ENCODE results near the gene SCLT1.
"Not testable (repeated sequence)": the region's sequence is repeated elsewhere in the genome, so short reads cannot be mapped to it uniquely, and the experiment has no call there.

Gene SCLT1

GRCh38 chr4:129077326-129077725 lies 16.0 kb downstream of the SCLT1 start:
- no peak for DNase-seq (ENCODE audit: low read depth in 3 of 3)

- DNase-seq (ENCODE audit: low read depth in 3 of 3) = not testable (repeated sequence)
Measured at GRCh38 chr4:129069537-129069936, 23.8 kb downstream of the SCLT1 start.

GRCh38 chr4:129064717-129065116 lies 28.6 kb downstream of the SCLT1 start:
- DNase-seq (ENCODE audit: low read depth in 3 of 3) = no peak

GRCh38 chr4:129063640-129064039 lies 29.7 kb downstream of the SCLT1 start:
- DNase-seq (ENCODE audit: low read depth in 3 of 3) = no peak

- DNase-seq (ENCODE audit: low read depth in 3 of 3) = no peak
Measured at GRCh38 chr4:129062580-129062979, 30.8 kb downstream of the SCLT1 start.

GRCh38 chr4:129059028-129059427 lies 34.3 kb downstream of the SCLT1 start:
- no peak for DNase-seq (ENCODE audit: low read depth in 3 of 3)

GRCh38 chr4:129046055-129046959 lies 47.0 kb downstream of the SCLT1 start:
- DNase-seq (ENCODE audit: low read depth in 3 of 3) = no peak

GRCh38 chr4:129043523-129043922 lies 49.8 kb downstream of the SCLT1 start:
- no peak for DNase-seq (ENCODE audit: low read depth in 3 of 3)

GRCh38 chr4:129040471-129040870 lies 52.9 kb downstream of the SCLT1 start:
- no peak for DNase-seq (ENCODE audit: low read depth in 3 of 3)

- no peak for DNase-seq (ENCODE audit: low read depth in 3 of 3)
Measured at GRCh38 chr4:129037093-129037492, 56.2 kb downstream of the SCLT1 start.

GRCh38 chr4:129014566-129015509 lies 78.5 kb downstream of the SCLT1 start:
- DNase-seq (ENCODE audit: low read depth in 3 of 3) = no peak

- no peak for DNase-seq (ENCODE audit: low read depth in 3 of 3)
Measured at GRCh38 chr4:129008096-129008495, 85.2 kb downstream of the SCLT1 start.

- DNase-seq (ENCODE audit: low read depth in 3 of 3) = no peak
Measured at GRCh38 chr4:128986908-128987307, 106.4 kb downstream of the SCLT1 start.

- DNase-seq (ENCODE audit: low read depth in 3 of 3) = no peak
Measured at GRCh38 chr4:128986019-128986418, 107.3 kb downstream of the SCLT1 start.

- no peak for DNase-seq (ENCODE audit: low read depth in 3 of 3)
Measured at GRCh38 chr4:128983771-128984485, 109.4 kb downstream of the SCLT1 start.

- DNase-seq (ENCODE audit: low read depth in 3 of 3) = no peak
Measured at GRCh38 chr4:128981377-128981776, 112.0 kb downstream of the SCLT1 start.

GRCh38 chr4:128980816-128981326 lies 112.5 kb downstream of the SCLT1 start:
- no peak for DNase-seq (ENCODE audit: low read depth in 3 of 3)

GRCh38 chr4:128979934-128980333 lies 113.4 kb downstream of the SCLT1 start:
- DNase-seq (ENCODE audit: low read depth in 3 of 3) = no peak

GRCh38 chr4:128978985-128979384 lies 114.4 kb downstream of the SCLT1 start:
- DNase-seq (ENCODE audit: low read depth in 3 of 3) = no peak

GRCh38 chr4:128974136-128974581 lies 119.2 kb downstream of the SCLT1 start:
- no peak for DNase-seq (ENCODE audit: low read depth in 3 of 3)

GRCh38 chr4:128973384-128973783 lies 120.0 kb downstream of the SCLT1 start:
- DNase-seq (ENCODE audit: low read depth in 3 of 3) = no peak

- no peak for DNase-seq (ENCODE audit: low read depth in 3 of 3)
Measured at GRCh38 chr4:128961405-128961804, 131.9 kb downstream of the SCLT1 start.

All from stimulated activated CD4-positive, alpha-beta T cell treated with anti-CD3 and anti-CD28 coated beads, TNF-alpha, amount 100 ng/mL, for 48 hours (primary cell).